ENCODE measurements around the gene ZNF582. TPM values are rescaled to one million over a fixed set of nuclear protein-coding genes. Genes with fewer than 3 reads are reported as not detected.

ZNF582 gene
- total and polyA plus RNA-seq, 10 donors, result 2.7 to 8.1 (median 4.9) TPM

DNA sequence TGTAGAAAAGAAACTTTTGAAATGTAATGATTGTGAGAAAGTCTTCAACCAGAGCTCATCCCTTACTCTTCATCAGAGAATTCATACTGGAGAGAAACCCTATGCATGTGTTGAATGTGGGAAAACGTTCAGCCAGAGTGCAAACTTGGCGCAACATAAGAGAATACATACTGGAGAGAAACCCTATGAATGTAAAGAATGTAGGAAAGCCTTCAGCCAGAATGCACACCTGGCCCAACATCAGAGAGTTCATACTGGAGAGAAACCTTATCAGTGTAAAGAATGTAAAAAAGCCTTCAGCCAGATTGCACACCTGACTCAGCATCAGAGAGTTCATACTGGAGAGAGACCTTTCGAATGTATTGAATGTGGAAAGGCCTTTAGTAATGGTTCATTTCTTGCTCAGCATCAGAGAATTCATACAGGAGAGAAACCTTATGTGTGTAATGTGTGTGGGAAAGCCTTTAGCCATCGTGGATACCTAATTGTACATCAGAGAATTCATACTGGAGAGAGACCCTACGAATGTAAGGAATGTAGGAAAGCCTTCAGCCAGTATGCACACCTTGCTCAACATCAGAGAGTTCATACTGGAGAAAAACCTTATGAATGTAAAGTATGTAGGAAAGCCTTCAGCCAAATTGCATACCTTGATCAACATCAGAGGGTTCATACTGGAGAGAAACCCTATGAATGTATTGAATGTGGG, 30.1 kb upstream of the ZNF582 start:
- 90 to 98% (median 93%) methylated on average over 5 of the region's 5 CpGs for WGBS, 5 donors
- H3K4me3 ChIP-seq, result no peak overlapping the region
- DNase-seq, result no peak
- TF ChIP-seq POLR2AphosphoS5 (IDR thresholded peaks at IDR 0.05), result no peak
- TF ChIP-seq CTCF (IDR thresholded peaks at IDR 0.05 in 8 of 11, conservative IDR thresholded peaks at IDR 0.05 in 3 of 11), result no peak
- no peak for TF ChIP-seq POLR2A (IDR thresholded peaks at IDR 0.05)
- no peaks in the 10 kb centered on the region for H3K27me3 ChIP-seq (replicated peaks in 1 of 7)
- H3K9me3 ChIP-seq, result peaks cover 82 to 100% (median 100%) of the 10 kb centered on the region in 8 donors
- H3K36me3 ChIP-seq, result peaks cover 20 to 61% (median 52%) of the 10 kb centered on the region in 6 donors
- intact Hi-C loops (cut with DNase I; ENCODE audit: low total_unique reads), result no loop called here
- no peak overlapping the region for H3K27ac ChIP-seq
- H3K4me1 ChIP-seq, result no peaks in the 10 kb centered on the region

DNA sequence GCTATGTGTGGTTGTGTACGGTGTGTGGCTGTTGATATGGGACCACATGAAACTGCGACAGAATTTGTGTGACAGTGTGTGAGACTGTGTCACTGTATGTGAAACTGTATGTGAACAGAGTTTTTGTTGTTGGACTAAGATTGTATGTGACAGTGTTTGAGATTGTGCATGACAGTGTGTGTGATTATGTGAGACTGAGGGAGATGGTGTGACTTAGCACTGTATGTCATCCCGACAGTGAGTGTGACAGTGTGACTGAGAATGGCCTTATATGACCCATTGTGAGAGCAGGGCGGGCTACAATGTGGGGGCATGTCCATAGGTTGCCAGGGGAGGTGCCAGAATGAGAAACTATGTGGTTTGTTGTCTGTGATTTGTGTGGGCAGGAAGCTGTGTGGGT, 11.7 kb upstream of the ZNF582 start:
- intact Hi-C loops (cut with DNase I; ENCODE audit: low total_unique reads), result no loop called here
- Histone ChIP-seq H3K36me3 (peaks cover 14 to 58% (median 34%) of the 10 kb centered on the region in 6 donors), H3K4me3 (peak overlapping the region in 7 of 8 donors; percentile 62 to 85 (median 71)), H3K27me3 (replicated peaks in 1 of 7) (no peaks in the 10 kb centered on the region), H3K9me3 (peaks cover 11 to 77% (median 71%) of the 10 kb centered on the region in 8 donors), H3K27ac (no peak overlapping the region), H3K4me1 (peaks cover 0 to 27% (median 21%) of the 10 kb centered on the region in 6 donors)
- WGBS, 5 donors, result 87 to 93% (median 90%) methylated on average over 4 of the region's 4 CpGs
- TF ChIP-seq CTCF (IDR thresholded peaks at IDR 0.05 in 8 of 11, conservative IDR thresholded peaks at IDR 0.05 in 3 of 11), result no peak
- TF ChIP-seq POLR2AphosphoS5 (IDR thresholded peaks at IDR 0.05), result no peak
- TF ChIP-seq POLR2A (IDR thresholded peaks at IDR 0.05), result no peak
- no peak for DNase-seq

- intact Hi-C loops (cut with DNase I; ENCODE audit: low total_unique reads), result no loop called here
- Histone ChIP-seq H3K27ac (peak overlapping the region in 5 of 8 donors; percentile 96 to 99 (median 98)), H3K4me3 (peak overlapping the region in 7 of 8 donors; percentile 62 to 85 (median 71)), H3K4me1 (peaks cover 0 to 27% (median 21%) of the 10 kb centered on the region in 6 donors), H3K9me3 (peaks cover 9 to 77% (median 71%) of the 10 kb centered on the region in 8 donors), H3K36me3 (peaks cover 11 to 58% (median 31%) of the 10 kb centered on the region in 6 donors), H3K27me3 (replicated peaks in 1 of 7) (no peaks in the 10 kb centered on the region)
- no peak for TF ChIP-seq CTCF (IDR thresholded peaks at IDR 0.05 in 8 of 11, conservative IDR thresholded peaks at IDR 0.05 in 3 of 11)
- TF ChIP-seq POLR2AphosphoS5 (IDR thresholded peaks at IDR 0.05), result no peak
- TF ChIP-seq POLR2A (IDR thresholded peaks at IDR 0.05), result no peak
- DNase-seq, result no peak
- WGBS, 5 donors, result 55 to 67% (median 62%) methylated on average over 9 of the region's 9 CpGs
Measured at GRCh38 chr19:56404705-56405056, 11.3 kb upstream of the ZNF582 start.

Measured in spleen (tissue), 11 donors.